GM19193 (cell line): ENCODE data around the gene CEP104.

ENCODE experiments used
- POLR2A ChIP-seq: IDR thresholded peaks from 4 replicates; pipeline ENCODE4 v1.6.1; 2011; ENCODE audit not compliant: insufficient read depth, insufficient read length; ENCODE audit errors: extremely low read depth

CEP104 gene

DNA sequence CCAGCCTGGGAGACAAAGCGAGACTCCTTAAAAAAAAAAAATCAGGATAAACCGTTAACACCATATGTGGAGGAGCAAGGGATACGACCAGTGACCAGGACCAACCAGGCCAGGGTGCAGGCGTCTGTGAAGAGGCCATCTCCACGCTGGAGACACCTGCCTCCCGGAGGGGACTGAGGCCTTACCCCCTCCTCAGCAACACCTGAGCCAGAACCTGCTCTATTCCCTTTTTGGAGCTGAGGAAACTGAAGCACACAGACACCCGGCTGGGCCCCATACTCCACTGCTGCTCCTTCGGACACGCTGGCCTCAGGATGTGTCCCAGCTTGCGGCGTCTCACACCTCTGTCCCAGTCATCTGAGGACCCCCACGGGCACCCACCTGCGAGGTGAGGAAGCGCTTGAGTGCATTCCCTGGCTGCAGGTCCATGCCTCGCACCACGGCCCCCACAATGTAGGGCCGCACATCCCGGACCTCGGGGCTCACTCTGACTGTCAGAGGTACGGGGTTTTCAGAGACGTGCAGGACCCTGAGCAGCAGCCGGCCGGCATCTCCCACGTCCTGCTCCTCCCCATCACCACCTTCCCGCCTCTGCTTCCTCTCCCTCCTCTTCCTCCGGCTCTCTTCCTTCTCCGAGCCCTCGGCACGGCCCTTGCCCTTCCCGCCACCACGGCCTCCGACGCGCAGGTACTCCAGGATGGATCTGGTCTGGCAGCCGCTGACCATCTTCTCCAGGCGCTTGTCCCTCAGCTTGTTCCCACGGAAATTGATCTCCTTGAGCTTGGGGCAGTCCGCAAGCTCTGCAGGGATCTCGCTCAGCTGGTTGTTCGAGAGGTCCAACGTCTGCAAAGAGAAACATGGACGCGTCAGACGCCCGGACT lies 70.3 kb downstream of the CEP104 start:
- TF ChIP-seq POLR2A, result no peak

DNA sequence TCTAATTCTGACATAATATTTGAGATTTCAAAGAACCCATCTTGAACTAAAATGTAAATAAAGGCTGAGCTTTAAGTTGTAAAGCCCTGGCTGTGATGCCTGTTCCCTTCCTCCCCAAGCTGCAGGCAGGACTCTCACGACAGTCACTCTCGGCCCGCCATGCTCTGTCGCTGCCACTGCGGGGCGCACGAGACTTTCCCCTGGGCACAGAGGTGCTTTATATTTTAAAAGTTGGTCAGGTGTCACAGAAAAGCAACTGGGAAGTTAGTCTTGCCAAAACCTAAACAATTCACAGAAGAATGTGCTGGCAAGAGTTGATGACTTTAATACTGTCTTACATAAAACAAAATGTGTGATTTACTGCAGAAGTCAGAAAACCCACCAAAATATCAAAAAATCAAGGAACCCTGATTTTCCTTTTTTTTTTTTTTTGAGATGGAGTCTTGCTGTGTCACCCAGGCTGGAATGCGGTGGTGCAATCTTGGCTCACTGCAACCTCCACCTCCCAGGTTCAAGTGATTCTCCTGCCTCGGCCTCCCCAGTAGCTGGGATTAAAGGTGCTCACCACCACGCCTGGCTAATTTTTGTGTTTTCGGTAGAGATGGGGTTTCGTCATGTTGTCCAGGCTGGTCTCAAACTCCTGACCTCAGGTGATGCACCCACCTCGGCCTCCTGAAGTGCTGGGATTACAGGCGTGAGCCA lies 71.4 kb downstream of the CEP104 start:
- no peak for TF ChIP-seq POLR2A

DNA sequence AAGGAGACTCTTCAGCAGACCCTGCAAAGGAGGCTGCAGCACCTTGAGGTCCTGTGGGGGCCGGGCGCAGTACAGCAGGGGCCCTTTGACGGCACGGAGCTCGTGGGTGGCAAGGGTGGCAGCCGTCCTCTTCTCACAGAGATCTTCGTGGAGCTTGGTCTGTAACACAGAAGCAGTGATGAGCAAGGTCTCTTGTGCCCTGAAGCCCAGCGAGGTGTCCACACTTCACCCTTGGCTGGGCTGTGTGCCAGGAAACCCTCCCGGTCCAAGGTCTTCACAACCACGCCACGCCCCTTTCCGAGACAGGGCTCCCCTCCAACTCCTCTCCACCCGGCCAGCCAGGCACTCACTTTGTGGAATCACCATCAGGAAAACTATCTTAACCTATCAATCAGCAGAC lies 72.0 kb downstream of the CEP104 start:
- TF ChIP-seq POLR2A, result no peak

DNA sequence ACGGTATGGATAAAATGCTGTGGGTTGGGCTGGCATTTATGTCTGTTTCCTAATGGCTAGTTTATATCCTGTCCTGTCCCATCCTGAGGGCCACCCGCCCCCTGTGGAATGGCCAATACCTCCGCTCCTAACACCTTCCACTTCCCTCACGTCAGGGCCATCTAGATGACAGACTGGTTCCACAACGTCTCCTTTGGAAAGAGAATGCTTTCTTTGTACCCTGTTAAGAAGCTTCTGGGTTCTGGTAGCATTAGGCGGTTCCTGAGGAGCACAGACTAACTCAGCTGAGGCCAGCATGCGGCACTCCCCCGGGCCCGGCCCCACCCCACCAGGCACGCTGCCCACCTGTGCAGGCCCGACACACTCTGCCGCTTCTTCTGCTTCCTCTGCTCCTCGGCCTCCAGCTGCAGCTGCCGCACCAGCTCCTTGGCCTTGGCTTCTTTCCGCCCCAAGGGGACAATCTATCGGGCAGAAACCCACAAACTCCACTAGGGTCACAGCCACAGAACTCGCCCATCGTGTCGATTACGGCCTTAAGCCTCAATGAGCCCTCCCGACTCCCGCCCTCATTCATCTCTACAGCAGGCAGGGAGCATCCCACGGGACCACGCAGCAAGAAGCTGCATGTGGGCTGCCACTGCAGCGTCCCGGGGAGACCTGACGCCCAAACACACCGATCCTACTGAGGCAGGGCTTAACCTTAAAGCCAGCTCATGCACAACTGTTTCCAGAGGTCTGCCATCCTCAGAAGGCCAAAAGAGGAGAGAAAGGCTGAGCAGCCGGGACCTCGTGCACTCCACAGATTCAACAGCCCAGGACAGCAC lies 73.1 kb downstream of the CEP104 start:
- TF ChIP-seq POLR2A, result no peak

DNA sequence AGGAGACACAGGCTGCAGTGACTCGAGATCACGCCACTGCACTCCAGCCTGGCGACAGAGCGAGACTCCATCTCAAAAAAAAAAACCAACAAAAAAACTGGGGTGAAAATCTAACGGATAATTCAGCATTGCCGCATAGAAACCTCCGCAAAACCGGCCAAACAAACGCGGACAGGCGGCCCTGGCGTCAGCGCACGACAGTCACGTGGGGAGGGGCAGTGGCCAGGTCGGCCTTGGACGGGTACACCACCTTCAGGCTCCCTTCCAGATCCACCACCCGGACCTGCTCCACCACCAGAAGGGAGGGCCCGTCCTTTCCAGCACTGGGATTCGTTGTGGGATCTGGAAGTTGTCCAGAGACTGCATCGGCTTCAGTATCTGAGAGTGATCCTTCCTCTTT lies 76.1 kb downstream of the CEP104 start:
- TF ChIP-seq POLR2A, result no peak

DNA sequence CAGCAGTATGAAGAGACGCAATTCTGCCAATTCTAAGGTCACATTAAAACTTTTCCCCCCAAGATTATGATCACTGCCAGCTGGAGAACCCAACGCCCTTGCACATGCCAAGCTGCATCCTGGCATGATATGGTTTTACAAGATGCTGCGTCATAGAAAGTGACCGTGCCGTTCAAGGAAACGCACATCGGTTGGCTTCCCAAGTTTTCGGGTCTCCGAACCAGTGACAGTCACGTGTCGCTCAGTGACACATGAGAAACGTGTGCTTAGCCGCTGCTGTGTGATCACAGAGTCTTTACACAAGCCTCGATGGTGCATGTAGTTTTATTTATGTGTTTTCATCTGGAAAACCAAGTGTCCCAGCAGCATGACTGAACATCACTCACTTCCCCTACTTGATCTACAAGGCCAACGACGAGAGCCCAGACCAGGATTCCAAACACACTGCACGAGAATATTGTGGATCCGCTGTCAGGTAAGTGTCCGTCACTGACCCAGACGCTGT lies 77.0 kb downstream of the CEP104 start:
- TF ChIP-seq POLR2A, result no peak

DNA sequence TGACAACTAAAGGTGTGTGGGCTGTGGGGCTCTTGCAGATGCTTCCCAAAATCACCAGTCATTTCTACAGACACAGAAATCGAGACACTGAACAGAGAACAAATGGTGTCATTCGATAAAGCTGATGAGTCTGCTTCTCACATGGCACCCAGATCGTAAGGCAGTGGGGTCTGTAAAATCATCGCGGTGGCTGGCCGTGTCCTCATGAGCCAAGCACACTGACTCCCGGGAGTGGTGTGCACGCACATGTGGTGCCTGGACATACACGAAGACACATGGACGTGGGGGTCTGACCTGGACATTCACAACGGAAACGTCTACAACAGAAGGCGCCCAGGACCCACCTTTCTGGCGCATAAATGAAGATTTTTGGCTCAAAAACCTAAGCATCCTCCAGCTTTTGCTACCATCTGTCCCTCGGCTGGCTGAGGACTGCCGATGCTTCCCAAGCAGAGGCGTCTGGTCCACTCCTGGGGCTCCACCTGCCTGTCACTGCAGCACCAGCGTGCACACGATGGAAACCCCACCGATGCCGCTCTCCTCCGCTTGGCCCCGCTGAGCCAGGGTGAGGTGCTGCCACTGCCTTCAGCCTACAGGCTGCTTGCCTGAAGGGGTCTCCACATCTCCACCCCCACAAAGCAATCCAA lies 77.6 kb downstream of the CEP104 start:
- no peak for TF ChIP-seq POLR2A

DNA sequence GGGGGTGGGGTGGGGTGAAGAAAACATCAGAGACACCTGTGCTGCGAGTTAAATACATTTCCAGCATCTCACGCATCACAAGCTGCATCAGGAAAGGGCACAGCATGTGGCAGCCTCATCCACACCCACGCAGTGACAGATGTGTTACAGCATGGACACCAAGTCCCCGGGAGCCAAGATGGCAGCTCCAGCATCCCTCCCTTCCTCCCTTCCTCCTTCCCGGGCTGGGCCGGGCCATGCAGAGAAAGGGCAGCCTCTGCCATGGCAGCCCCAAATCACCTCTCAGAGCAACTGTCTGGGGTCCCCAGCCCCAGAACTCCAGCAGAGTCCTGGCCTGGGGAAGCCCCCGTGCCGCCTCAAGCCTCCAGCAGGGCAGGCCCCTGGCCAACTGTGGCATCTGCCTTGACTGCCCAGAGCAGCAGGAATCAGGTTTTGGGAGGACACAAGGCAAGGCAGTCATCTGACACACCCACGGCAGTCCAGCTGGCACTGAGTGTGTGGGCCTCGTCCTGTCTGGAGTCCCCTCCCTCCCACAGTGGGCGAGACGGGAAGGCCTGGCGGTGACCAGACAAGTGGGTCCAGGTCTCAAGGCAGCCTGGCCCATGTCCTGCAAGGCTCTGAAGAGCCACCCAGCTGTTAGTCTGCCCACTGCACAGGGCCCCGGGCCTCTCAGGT lies 78.3 kb downstream of the CEP104 start:
- no peak for TF ChIP-seq POLR2A

DNA sequence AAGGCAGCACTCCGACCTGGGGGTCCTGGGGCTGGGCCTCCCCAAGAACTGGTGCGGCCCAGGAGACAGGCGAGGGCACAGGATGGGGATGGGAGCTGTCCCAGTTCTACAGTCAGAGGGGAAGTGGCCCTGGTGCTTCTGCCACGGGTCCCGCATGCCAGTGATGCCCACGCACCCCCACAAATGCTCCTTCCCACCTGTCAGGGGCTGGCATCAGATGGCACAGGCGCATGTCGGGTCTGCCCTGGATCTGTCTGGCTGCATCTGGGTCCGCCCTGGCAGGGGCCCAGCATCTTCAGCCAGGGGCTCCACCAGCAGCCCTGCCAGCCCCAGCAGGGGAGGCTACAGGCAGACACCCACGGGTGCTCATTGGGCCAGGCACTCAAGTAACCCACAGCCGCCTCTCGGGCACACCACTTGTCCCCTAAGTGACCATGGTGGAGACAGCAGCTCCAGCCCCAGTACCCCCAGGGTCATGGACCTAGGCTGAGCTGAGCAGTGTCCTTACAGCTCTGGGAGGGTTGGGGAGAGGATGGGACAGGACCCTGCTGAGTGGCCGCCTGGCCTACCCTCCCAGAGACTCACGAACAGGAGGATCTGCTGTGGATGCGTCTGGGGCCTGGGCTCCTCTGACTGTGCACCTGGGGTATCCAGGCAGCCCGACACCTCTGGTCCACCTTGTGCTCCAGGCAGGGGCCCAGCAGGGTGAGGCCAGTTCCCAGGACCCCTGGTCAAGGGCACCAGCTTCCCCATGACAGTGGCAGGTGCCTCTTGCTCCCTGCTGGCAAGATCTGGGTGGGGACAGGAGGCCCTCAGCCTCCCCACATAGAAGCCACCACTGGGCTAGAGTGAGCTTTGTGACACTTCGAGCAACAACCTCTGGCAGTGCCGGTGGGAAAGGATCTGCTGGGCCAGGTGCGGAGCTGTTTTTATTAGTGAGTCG lies 79.1 kb downstream of the CEP104 start:
- TF ChIP-seq POLR2A, result no peak

DNA sequence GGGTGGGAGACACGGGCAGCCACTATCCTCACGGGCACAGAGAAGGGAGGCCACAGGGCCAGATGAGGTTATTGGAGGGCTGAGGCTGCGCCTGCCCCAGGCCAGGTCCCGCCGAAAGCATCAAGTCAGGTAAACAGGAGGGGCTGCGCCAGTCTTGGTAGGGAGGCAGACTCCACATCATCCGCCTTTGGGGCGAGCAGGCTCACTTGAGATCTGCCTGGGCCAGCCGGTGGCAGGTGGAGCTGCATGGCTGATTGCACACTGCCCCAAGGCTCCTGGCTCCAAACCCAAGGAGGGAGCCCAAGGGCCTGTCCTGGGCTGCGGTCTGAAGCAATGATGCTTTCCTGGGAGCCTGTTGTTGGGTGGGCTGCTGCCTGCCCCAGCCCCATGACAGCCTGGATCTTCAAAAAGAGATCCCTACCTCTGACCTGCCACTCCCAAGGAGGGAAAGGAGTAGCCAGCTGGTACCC lies 79.9 kb downstream of the CEP104 start:
- no peak for TF ChIP-seq POLR2A

DNA sequence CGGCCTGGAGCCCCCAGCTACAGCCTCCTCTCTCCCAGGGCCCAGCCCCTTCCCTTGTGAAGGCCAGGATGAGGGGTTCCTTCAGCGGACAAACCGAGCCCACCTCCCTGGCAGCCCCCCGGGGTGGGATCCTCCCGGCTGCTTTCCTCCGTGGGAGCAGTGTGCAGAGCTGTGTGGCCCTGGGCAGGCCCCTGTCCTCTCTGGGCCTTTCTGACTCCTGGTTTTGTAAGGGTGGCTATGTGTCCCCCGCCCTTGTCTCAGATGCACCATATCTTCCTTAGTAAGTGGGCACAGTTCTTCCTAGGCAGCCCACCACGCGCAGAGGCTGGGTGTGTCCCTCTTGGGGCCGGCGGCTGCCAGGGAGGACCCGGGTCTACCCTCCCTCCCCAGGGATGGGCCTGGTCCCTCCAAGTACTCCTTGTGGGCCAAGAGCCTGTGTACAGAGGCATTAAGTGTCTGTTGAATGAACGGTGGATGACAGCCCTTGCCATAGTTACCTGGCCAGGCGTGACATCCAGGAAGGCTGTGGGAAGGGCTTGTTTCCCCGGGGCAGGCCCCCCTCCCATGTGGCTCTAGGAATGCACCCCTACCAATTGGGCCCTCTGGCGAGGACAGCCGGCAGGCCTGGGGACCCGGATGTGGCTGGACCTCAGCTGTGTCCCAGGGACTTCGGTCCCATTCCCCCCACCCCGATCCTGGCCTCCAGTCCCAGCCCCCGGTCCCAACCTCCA lies 80.6 kb downstream of the CEP104 start:
- no peak for TF ChIP-seq POLR2A

DNA sequence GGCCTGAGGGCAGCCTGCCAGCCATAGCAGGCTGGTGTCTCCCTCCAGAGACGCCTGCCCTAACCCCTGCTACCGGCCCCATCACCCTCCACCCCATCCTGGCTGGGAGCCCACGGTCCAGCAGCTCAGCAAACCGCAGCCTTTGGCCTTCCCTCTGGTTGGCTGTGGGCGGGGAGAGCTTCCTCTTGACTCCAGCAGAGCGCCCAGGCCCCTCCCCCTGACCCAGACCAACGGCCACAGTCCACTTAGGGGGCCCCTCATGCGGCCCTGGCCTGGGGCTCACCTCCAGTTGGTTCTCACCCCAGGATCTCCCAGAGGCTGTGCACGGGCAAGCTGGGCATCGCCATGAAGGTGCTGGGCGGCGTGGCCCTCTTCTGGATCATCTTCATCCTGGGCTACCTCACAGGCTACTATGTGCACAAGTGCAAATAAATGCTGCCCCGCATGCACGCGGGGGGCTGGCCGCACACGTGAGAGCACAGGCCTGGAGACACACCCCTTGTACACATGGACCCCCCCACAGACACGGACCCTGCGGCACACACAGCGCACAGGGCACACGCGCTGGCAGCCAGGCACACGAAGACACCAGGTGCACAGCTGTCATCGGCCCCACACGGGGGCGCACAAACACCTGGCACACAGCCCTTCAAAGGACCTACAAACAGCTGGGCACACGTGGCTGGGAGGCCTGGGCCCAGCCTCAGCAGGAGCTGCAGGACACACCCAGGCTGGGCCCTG lies 81.4 kb downstream of the CEP104 start:
- no peak for TF ChIP-seq POLR2A

DNA sequence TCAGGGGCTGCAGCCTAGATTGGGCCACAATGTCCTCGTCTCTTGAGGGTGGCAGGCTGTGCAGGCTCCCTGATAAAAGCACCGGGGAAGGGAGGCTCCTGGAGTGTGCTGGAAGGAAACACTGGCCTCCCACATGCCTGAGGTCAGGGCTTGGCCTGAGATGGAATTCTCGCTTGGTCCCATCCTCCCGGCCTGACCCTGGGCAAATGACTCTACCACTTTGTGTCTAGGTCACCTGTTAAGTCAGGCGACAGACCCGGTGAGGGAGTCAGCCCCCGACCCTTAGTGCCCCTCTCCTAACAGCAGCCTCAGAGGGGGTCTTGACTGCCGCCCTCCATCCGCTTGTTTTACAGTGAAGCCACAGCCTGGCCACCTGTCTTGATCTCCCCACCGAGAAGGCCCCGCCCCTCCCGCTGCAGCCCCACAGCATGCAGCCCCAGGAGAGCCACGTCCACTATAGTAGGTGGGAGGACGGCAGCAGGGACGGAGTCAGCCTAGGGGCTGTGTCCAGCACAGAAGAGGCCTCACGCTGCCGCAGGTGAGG lies 82.0 kb downstream of the CEP104 start:
- no peak for TF ChIP-seq POLR2A
